IMR-90 (cell line): Measurements from ENCODE around the gene HSD17B11. TPM values are rescaled to one million over a fixed set of nuclear protein-coding genes. Genes with fewer than 3 reads are reported as not detected.

Experiments
- ATAC-seq: fragments of 200-7000 bp; cut with Tn5 transposase; 2 replicates; pipeline ENCODE4 v1.9.1; 2020; ENCODE audit warnings: low read depth, mild to moderate bottlenecking, moderate library complexity
- BruUV-seq: library from RNA; stranded (reverse); fragments of 400-500 nt; replicated peaks from 2 replicates; lab custom pipeline; 2021; lab: Mats Ljungman, UMichigan
- CTCF ChIA-PET: fragments of 300-600 bp; formaldehyde crosslinking; extraction: SDS; loops from one replicate; lab custom pipeline; 2021; ENCODE audit warnings: antibody characterized with exemption; lab: Yijun Ruan, JAX
- POLR2A ChIA-PET: fragments of 300-600 bp; sonication (Branson Sonifier 250); formaldehyde crosslinking; loops from one replicate; lab custom pipeline; 2022; ENCODE audit warnings: antibody characterized with exemption; ENCODE audit not compliant: unreplicated experiment; lab: Charles Lee
- DNase-seq: peaks from one replicate; pipeline ENCODE4 v3.0.0; 2013
- H2AFZ ChIP-seq: replicated peaks from 2 replicates; pipeline ENCODE3; 2013; ENCODE audit warnings: low read length, mild to moderate bottlenecking; ENCODE audit not compliant: poor library complexity
- H2AK5ac ChIP-seq: 2 replicates; pipeline ENCODE4 v1.6.1; 2013; ENCODE audit warnings: low read depth, low read length, inconsistent platforms
- H2AK9ac ChIP-seq: replicated peaks from 2 replicates; pipeline ENCODE3; 2013; ENCODE audit warnings: mild to moderate bottlenecking, low read depth, low read length, moderate library complexity; ENCODE audit not compliant: poor library complexity
- H2BK120ac ChIP-seq: 2 replicates; pipeline ENCODE4 v1.6.1; 2013; ENCODE audit warnings: low read depth, low read length, inconsistent platforms
- H2BK15ac ChIP-seq: 3 replicates; pipeline ENCODE4 v1.6.1; 2013; ENCODE audit warnings: low read depth, low read length, inconsistent platforms
- H2BK20ac ChIP-seq: 2 replicates; pipeline ENCODE4 v1.6.1; 2013; ENCODE audit warnings: low read depth, mild to moderate bottlenecking, inconsistent platforms, low read length, moderate library complexity
- H2BK5ac ChIP-seq: 2 replicates; pipeline ENCODE4 v1.6.1; 2013; ENCODE audit warnings: mild to moderate bottlenecking, low read depth, low read length, inconsistent platforms; ENCODE audit not compliant: poor library complexity, severe bottlenecking
- H3K14ac ChIP-seq: replicated peaks from 2 replicates; pipeline ENCODE4 v1.6.1; 2013; ENCODE audit warnings: low read depth, low read length, inconsistent platforms
- H3K18ac ChIP-seq: 2 replicates; pipeline ENCODE4 v1.6.1; 2013; ENCODE audit warnings: low read depth, low read length, control low read depth
- H3K23ac ChIP-seq: 2 replicates; pipeline ENCODE4 v1.6.1; 2013; ENCODE audit warnings: low read depth, low read length, inconsistent platforms
- H3K27ac ChIP-seq: 2 replicates; pipeline ENCODE4 v1.5.1; 2013; ENCODE audit warnings: mild to moderate bottlenecking, control low read depth, low read length; ENCODE audit not compliant: insufficient read depth
- H3K27me3 ChIP-seq: 2 replicates; pipeline ENCODE4 v1.6.1; 2013; ENCODE audit warnings: low read length; ENCODE audit not compliant: control insufficient read depth, insufficient read depth
- H3K36me3 ChIP-seq: 2 replicates; pipeline ENCODE4 v1.6.1; 2013; ENCODE audit warnings: low read length, mixed read lengths; ENCODE audit not compliant: control insufficient read depth, insufficient read depth
- H3K4ac ChIP-seq: 2 replicates; pipeline ENCODE4 v1.6.1; 2013; ENCODE audit warnings: low read depth, low read length, inconsistent platforms
- H3K4me1 ChIP-seq: 2 replicates; pipeline ENCODE4 v1.6.1; 2013; ENCODE audit warnings: low read length, mixed read lengths; ENCODE audit not compliant: control insufficient read depth, insufficient read depth
- H3K4me2 ChIP-seq: 2 replicates; pipeline ENCODE4 v1.6.1; 2013; ENCODE audit warnings: low read depth, mild to moderate bottlenecking, control low read depth, low read length, moderate library complexity
- H3K4me3 ChIP-seq: 2 replicates; pipeline ENCODE4 v1.5.1; 2013; ENCODE audit warnings: low read depth, mild to moderate bottlenecking, control low read depth, low read length, moderate library complexity; ENCODE audit not compliant: insufficient read depth
- H3K56ac ChIP-seq: 2 replicates; pipeline ENCODE4 v1.6.1; 2013; ENCODE audit warnings: low read length, inconsistent platforms; ENCODE audit not compliant: insufficient read depth; ENCODE audit errors: extremely low read depth
- H3K79me1 ChIP-seq, 2 experiments: 2 replicates each; pipeline ENCODE4 v1.6.1; 2013; ENCODE audit warnings: low read length in 2 of 2, inconsistent platforms in 1 of 2, low read depth in 1 of 2
- H3K9ac ChIP-seq: 2 replicates; pipeline ENCODE4 v1.6.1; 2013; ENCODE audit warnings: low read depth, low read length, control low read depth
- H3K9me1 ChIP-seq: 2 replicates; pipeline ENCODE4 v1.6.1; 2013; ENCODE audit warnings: low read length, inconsistent platforms; ENCODE audit not compliant: insufficient read depth
- H3K9me3 ChIP-seq: 2 replicates; pipeline ENCODE4 v1.6.1; 2013; ENCODE audit warnings: low read length; ENCODE audit not compliant: control insufficient read depth, insufficient read depth
- H4K20me1 ChIP-seq: 2 replicates; pipeline ENCODE4 v1.6.1; 2013; ENCODE audit warnings: low read length, inconsistent platforms; ENCODE audit not compliant: insufficient read depth
- H4K5ac ChIP-seq: 2 replicates; pipeline ENCODE4 v1.6.1; 2013; ENCODE audit warnings: mild to moderate bottlenecking, low read depth, low read length, control low read depth
- H4K8ac ChIP-seq, 2 experiments: 2 replicates each; pipeline ENCODE4 v1.6.1; 2013; ENCODE audit warnings: low read depth in 2 of 2, low read length in 2 of 2, control low read depth in 1 of 2, inconsistent platforms in 1 of 2
- H4K91ac ChIP-seq: 2 replicates; pipeline ENCODE4 v1.6.1; 2013; ENCODE audit warnings: low read depth, low read length, inconsistent platforms; ENCODE audit not compliant: insufficient read depth
- ELK1 ChIP-seq: fragments of 150-350 bp; IDR thresholded peaks from 2 replicates; pipeline ENCODE4 v1.6.1; 2016; ENCODE audit warnings: low read depth, mild to moderate bottlenecking, low read length, moderate library complexity, borderline replicate concordance
- MXI1 ChIP-seq: IDR thresholded peaks from 2 replicates; pipeline ENCODE4 v1.6.1; 2012; ENCODE audit warnings: low read depth, mild to moderate bottlenecking, low read length, moderate library complexity, borderline replicate concordance
- POLR2A ChIP-seq: IDR thresholded peaks from 2 replicates; pipeline ENCODE4 v1.6.1; 2012; ENCODE audit warnings: mild to moderate bottlenecking, low read depth, low read length
- RAD21 ChIP-seq: IDR thresholded peaks from 2 replicates; pipeline ENCODE4 v1.6.1; 2012; ENCODE audit warnings: low read length, improper control_type of control experiment
- RFX5 ChIP-seq: IDR thresholded peaks from 2 replicates; pipeline ENCODE4 v1.8.0; 2012; ENCODE audit warnings: low read depth, mild to moderate bottlenecking, low read length, moderate library complexity
- SMC3 ChIP-seq: fragments of 150-350 bp; IDR thresholded peaks from 2 replicates; pipeline ENCODE4 v1.6.1; 2016; ENCODE audit warnings: low read depth, mild to moderate bottlenecking, antibody characterized with exemption, low read length, moderate library complexity
- WGBS, 2 experiments: methylation state at CpG; one replicate each; pipeline versions ENCODE4 v1.1.5 to v1.1.7; 2013; ENCODE audit warnings: missing lambda C conversion rate in 2 of 2; ENCODE audit not compliant: insufficient read length in 1 of 2; ENCODE audit errors: extremely low coverage in 2 of 2; 5-methylcytosine and 5-hydroxymethylcytosine counted together
- dilution Hi-C: fragments of 300-500 bp; cut with HindIII; formaldehyde crosslinking; loops from one replicate; pipeline ENCODE4 v1.14.3; 2018; ENCODE audit warnings: low sequenced_read_pairs; ENCODE audit not compliant: unreplicated experiment
- in situ Hi-C: fragments of 300-500 bp; cut with MboI; formaldehyde crosslinking; loops from 3 replicates; pipeline ENCODE4 v1.14.3; 2019; ENCODE audit warnings: low sequenced_read_pairs, inconsistent platforms, mixed read lengths
- intact Hi-C: fragments of 100-400 bp; cut with micrococcal nuclease; formaldehyde crosslinking; loops from 2 replicates; pipeline ENCODE4 v1.10.0; 2022
- polyA plus RNA-seq, 3 experiments: library from polyadenylated mRNA; depleted of rRNA; stranded (reverse); fragments of >200 nt; gene quantifications; 2 replicates each; pipeline ENCODE4 v1.2.3, GENCODE V29; 2012; ENCODE audit warnings: low replicate concordance in 1 of 3
- total RNA-seq: library from RNA; depleted of rRNA; stranded (reverse); fragments of >200 nt; gene quantifications from 2 replicates; pipeline ENCODE4 v1.2.3, GENCODE V29; 2012
- TF ChIP-seq, protein P1 (sequence below): fragments of 150-350 bp; IDR thresholded peaks from 2 replicates; pipeline ENCODE4 v1.6.1; 2017; ENCODE audit warnings: mild to moderate bottlenecking, antibody characterized with exemption, low read length, low read depth

The HSD17B11 gene
- total and polyA plus RNA-seq, 2 of the 4 experiments (the other 2 are of a cell fraction), result 11.3 to 12.0 TPM

DNA sequence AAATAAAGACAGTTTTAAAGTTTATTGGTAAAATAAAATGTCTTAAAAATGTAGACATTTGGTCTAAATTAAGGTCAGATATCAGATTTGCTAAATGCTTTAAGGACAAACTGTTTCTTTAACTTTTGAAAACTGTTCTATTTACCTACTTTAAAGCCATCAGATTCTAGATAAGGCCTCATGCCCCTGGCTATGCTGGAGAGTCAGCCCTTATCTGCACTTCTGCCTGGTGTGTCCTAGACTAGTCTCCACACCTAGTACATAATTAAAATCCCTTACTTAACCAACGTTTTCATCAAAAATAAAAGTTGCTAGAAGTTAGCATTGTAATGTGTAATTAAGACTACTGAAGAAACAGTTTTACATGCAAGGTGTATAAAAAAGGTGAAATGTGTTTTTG lies 25.6 kb downstream of the HSD17B11 start:
- Histone ChIP-seq H3K9me3 (no peaks in the 10 kb centered on the region), H2BK120ac (no peak overlapping the region), H3K4me1 (no peaks in the 10 kb centered on the region), H3K27ac (no peak overlapping the region), H2AFZ (no peak overlapping the region), H3K56ac (no peak overlapping the region), H3K79me1 (no peaks in the 10 kb centered on the region), H3K4ac (no peak overlapping the region), H2AK9ac (no peak overlapping the region), H3K4me3 (no peak overlapping the region), H2BK5ac (no peak overlapping the region), H3K14ac (no peak overlapping the region), H4K5ac (no peak overlapping the region), H2BK20ac (no peak overlapping the region), H2BK15ac (no peak overlapping the region), H3K4me2 (no peak overlapping the region), H3K27me3 (no peaks in the 10 kb centered on the region), H3K18ac (no peak overlapping the region), H3K9me1 (no peaks in the 10 kb centered on the region), H4K20me1 (no peaks in the 10 kb centered on the region), H2AK5ac (no peak overlapping the region), H3K36me3 (peaks cover 12% of the 10 kb centered on the region), H3K23ac (no peak overlapping the region), H4K91ac (no peak overlapping the region), H4K8ac (no peak overlapping the region), H3K9ac (no peak overlapping the region)
- no TSS peak for BruUV-seq
- dilution Hi-C loops, result no loop called here
- TF ChIP-seq MXI1, result no peak
- no peak for TF ChIP-seq RAD21
- TF ChIP-seq RFX5, result no peak
- TF ChIP-seq POLR2A, result no peak
- no peak for TF ChIP-seq ELK1
- TF ChIP-seq, protein P1, sequence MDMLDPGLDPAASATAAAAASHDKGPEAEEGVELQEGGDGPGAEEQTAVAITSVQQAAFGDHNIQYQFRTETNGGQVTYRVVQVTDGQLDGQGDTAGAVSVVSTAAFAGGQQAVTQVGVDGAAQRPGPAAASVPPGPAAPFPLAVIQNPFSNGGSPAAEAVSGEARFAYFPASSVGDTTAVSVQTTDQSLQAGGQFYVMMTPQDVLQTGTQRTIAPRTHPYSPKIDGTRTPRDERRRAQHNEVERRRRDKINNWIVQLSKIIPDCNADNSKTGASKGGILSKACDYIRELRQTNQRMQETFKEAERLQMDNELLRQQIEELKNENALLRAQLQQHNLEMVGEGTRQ, result no peak
- TF ChIP-seq SMC3, result no peak
- in situ Hi-C loops, result no loop called here
- no peak for ATAC-seq
- intact Hi-C loops, result no loop called here
- ChIA-PET POLR2A (no interaction called here), CTCF (no interaction called here)
- DNase-seq, result no peak
- WGBS, 2 experiments, result no CpG with 5 or more reads among the region's 1 CpG
